Coronary artery (tissue), 2 donors: Measurements from ENCODE around the gene CLDN14.
"Not testable (repeated sequence)": the region's sequence is repeated elsewhere in the genome, so short reads cannot be mapped to it uniquely, and the experiment has no call there.

ENCODE experiments used
- DNase-seq: peaks from one replicate; pipeline ENCODE4 v3.0.0-alpha.2; 2017; ENCODE audit warnings: low spot score
- H3K27ac ChIP-seq, 2 donors: fragments of 200-600 bp; sonication (generic); one replicate each; pipeline ENCODE4 v1.5.1; 2016 to 2019
- H3K4me3 ChIP-seq: fragments of 200-600 bp; sonication (generic); 2 replicates; pipeline ENCODE4 v1.5.1; 2016; ENCODE audit warnings: mild to moderate bottlenecking, moderate library complexity
- CTCF ChIP-seq: fragments of 200-600 bp; sonication (generic); IDR thresholded peaks from one replicate; pipeline ENCODE4 v1.5.1; 2019; ENCODE audit warnings: antibody characterized with exemption

Gene CLDN14

DNA sequence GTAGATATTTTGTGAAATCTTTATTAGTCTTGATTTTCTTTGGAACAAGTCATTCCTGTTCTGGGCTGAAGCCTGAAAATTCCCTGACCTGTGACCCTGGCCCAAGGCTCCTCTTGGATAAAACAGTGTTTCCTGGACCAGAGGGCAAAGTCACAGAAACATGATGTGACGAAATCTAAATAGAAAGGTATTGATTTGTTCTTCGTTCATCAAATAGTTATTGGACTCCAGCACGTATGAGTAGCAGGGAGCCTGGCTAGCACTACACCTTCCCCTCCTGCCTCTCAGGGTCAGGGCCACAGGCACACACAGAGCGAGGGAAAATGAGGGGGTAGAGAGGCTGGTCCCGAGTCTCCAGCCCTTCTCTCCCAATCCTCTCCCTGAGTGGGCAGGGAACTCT lies 1.7 kb upstream of the CLDN14 start:
- no peak for DNase-seq
- Histone ChIP-seq H3K27ac (no peak overlapping the region), H3K4me3 (no peak overlapping the region)
- no peak for TF ChIP-seq CTCF

- no peak overlapping the region for H3K4me3 ChIP-seq
- no peak for TF ChIP-seq CTCF
- no peak for DNase-seq
- no peak overlapping the region for H3K27ac ChIP-seq
Observed at GRCh38 chr21:36480618-36481017, 696 bp upstream of the CLDN14 start.

- Histone ChIP-seq H3K4me3 (no peak overlapping the region), H3K27ac (peak overlapping the region in 1 of 2 donors; percentile 7)
- no peak for TF ChIP-seq CTCF
- no peak for DNase-seq
Observed at GRCh38 chr21:36478941-36479340, 981 bp downstream of the CLDN14 start.

DNA sequence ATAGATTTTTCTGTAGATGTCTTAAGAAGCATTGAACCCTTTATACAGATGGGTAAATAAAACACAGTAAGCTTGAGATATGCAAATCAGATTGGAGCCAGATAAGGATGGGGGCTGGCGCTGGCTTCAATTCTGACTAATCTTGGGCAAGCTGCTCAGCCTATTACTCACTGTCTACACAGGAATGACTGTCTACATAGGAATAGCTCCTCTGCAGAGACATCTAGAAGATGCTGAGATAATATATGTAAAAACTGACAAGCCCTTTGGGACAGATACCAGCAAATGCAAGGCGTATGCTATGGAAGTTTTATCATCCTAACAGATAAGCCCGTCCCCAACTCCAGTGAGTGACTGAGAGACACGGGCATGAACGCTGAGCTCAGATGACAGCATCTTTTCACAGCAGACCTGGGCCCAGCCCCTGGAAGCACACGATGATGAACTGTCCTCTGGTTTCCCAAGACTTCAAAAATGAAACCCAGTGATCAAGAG lies 1.7 kb downstream of the CLDN14 start:
- Histone ChIP-seq H3K4me3 (no peak overlapping the region), H3K27ac (peak overlapping the region in 1 of 2 donors; percentile 7)
- TF ChIP-seq CTCF, result no peak
- no peak for DNase-seq

DNA sequence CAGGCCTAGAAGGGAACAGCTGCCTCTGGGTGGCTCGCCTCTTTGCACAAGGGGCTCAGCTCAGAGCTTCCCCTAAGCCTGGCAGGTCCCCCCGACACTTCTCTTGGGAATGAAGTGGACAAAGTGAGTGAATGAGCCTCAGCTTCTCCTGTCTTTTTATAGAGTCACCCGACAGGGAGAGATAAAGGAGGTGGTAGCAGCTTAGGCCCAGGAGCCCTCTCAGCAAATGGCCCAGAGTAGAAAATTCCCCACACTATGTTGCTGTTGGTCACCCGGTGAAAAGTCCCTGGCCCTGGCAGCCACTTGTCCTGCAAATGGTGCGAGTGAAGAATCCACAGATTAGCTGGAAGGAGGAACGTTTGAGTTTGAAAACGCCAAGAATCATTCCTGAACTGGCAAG lies 2.4 kb downstream of the CLDN14 start:
- H3K4me3 ChIP-seq, result no peak overlapping the region
- no peak for TF ChIP-seq CTCF
- H3K27ac ChIP-seq, result no peak overlapping the region
- no peak for DNase-seq

DNA sequence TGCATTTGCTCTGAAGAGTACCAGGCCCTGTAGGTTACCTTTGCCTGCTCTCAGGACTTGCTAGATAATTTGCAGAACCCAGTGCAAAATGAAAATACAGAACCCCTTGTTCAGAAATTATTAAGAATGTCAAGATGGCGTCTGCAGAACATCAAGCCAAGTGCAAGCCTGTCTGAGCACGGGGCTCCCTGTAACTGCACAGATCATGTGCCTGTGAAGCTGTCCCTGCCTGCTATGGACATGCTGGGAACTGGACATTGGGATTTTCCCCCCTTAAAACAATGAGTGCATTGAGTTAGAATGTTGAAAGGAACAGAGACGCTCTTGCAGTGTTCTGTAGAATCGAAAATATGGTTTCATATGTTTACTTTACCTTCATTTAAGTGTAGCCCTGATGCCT lies 2.9 kb downstream of the CLDN14 start:
- no peak overlapping the region for H3K27ac ChIP-seq
- DNase-seq, result no peak
- no peak for TF ChIP-seq CTCF
- H3K4me3 ChIP-seq, result no peak overlapping the region

DNA sequence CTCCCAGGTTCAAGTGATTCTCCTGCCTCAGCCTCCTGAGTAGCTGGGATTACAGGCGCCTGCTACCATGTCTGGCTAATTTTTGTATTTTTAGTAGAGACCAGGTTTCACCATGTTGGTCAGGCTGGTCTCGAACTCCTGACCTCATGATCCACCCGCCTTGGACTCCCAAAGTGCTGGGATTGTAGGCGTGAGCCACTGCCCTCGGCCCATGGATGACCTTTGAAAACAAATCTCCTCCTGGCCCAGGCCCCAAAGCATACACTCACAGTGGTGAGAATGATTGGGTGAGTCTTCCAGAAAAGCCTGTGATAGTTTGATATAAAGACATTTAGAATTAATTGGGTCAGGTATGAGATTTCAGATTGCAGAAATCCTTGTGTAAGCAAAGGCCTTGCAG lies 3.4 kb downstream of the CLDN14 start:
- H3K27ac ChIP-seq, H3K4me3 ChIP-seq, DNase-seq: not testable (repeated sequence)

GRCh38 chr21:36474591-36474990 lies 5.3 kb downstream of the CLDN14 start:
- no peak overlapping the region for H3K27ac ChIP-seq
- H3K4me3 ChIP-seq, result no peak overlapping the region
- DNase-seq, result no peak
- TF ChIP-seq CTCF, result no peak
